D721Med (cell line): ENCODE data around the gene ST7.

Source experiments
- DNase-seq: peaks from one replicate; pipeline ENCODE4 v3.0.0; 2011; ENCODE audit warnings: low spot score; ENCODE audit not compliant: insufficient read length
- FAIRE-seq: peaks from 2 replicates; lab custom pipeline; 2011; peaks lifted over from hg19 to GRCh38; lab: Jason Lieb, UNC
- TF ChIP-seq, protein P1 (sequence below): IDR thresholded peaks from 2 replicates; pipeline ENCODE4 v1.5.1; 2012; ENCODE audit warnings: mild to moderate bottlenecking, control low read depth; ENCODE audit not compliant: insufficient read depth; ENCODE audit errors: missing control alignments

The ST7 gene, protein sequence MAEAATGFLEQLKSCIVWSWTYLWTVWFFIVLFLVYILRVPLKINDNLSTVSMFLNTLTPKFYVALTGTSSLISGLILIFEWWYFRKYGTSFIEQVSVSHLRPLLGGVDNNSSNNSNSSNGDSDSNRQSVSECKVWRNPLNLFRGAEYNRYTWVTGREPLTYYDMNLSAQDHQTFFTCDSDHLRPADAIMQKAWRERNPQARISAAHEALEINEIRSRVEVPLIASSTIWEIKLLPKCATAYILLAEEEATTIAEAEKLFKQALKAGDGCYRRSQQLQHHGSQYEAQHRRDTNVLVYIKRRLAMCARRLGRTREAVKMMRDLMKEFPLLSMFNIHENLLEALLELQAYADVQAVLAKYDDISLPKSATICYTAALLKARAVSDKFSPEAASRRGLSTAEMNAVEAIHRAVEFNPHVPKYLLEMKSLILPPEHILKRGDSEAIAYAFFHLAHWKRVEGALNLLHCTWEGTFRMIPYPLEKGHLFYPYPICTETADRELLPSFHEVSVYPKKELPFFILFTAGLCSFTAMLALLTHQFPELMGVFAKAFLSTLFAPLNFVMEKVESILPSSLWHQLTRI

GRCh38 chr7:116953372-116953905, at the start of gene ST7:
TSS of gene ST7 (plus strand) at chr7:116953501. CDS start at chr7:116953541, 40 bp downstream.
- no peak for DNase-seq
- TF ChIP-seq, protein P1, sequence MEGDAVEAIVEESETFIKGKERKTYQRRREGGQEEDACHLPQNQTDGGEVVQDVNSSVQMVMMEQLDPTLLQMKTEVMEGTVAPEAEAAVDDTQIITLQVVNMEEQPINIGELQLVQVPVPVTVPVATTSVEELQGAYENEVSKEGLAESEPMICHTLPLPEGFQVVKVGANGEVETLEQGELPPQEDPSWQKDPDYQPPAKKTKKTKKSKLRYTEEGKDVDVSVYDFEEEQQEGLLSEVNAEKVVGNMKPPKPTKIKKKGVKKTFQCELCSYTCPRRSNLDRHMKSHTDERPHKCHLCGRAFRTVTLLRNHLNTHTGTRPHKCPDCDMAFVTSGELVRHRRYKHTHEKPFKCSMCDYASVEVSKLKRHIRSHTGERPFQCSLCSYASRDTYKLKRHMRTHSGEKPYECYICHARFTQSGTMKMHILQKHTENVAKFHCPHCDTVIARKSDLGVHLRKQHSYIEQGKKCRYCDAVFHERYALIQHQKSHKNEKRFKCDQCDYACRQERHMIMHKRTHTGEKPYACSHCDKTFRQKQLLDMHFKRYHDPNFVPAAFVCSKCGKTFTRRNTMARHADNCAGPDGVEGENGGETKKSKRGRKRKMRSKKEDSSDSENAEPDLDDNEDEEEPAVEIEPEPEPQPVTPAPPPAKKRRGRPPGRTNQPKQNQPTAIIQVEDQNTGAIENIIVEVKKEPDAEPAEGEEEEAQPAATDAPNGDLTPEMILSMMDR = no peak
- no peak for FAIRE-seq

DNA sequence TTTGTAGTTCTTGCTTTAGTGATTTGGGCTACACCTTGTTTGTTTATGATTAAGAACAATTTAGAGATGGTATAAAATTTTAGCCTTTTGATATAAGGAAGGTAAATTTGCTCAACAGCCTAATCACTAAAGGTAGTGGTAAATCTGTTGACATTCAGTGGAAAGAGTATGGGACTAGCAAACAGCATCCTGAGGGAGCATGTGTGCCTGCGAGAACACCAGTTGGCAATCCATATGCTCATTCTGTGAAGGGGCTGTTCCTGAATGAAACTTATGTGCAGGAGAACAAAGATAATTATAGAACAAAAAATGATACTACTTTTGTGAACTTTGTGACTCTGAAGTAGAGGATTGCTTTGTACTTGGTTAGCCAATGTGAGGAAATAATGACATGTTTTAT, 46.9 kb upstream of the ST7 start:
- FAIRE-seq = peak; percentile 21
- TF ChIP-seq, protein P1 = no peak
- DNase-seq = no peak

DNA sequence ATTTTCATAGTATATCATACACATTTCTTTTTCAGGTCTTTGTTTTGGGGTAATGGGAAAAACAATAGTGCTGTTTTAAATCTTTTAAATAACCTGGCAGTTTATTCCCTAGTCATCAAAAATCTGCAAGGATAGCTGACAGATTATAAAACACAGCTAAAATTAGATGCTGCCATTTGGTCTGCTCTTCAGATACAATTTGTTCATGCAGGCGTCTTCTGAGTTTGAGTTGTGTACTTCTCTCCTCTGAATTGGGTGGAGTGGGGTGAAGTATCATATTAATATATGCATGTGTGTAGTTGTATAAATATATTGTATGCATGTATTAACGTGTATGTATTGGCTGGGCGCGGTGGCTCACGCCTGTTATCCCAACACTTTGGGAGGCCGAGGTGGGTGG, 42.9 kb upstream of the ST7 start:
- TF ChIP-seq, protein P1 = no peak
- DNase-seq (no peak), FAIRE-seq (no peak)

GRCh38 chr7:116911801-116912200, 41.5 kb upstream of the ST7 start:
- DNase-seq (no peak), FAIRE-seq (no peak)
- TF ChIP-seq, protein P1 = no peak

DNA sequence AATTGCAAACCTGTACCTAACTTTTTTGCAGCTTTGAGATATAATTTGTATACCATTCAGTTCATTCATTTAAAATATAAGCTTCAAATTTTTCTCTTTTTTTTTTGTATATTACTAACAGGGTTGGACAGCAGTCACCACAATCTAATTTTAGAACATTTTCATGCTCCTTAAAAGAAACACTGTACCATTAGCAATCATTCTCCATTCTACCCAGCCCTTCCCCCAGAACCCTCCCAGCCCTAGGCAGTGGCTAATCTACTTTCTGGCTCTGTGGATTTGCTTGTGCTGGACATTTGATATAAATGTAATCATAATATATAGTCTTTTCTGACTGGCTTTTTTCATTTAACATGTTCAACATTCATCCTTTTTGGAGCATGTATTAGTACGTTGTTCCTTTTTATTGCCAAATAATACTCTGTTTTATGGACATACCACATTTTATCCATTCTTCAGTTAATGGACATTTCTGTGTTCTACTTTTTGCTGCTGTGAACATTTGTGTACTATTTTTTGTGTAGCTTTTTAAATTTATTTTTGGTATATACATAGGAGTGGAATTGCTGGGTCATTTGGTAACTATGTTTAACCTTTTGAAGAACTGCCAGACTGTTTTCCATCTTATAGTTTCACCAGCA, 40.9 kb upstream of the ST7 start:
- FAIRE-seq (no peak), DNase-seq (no peak)
- TF ChIP-seq, protein P1 = no peak

DNA sequence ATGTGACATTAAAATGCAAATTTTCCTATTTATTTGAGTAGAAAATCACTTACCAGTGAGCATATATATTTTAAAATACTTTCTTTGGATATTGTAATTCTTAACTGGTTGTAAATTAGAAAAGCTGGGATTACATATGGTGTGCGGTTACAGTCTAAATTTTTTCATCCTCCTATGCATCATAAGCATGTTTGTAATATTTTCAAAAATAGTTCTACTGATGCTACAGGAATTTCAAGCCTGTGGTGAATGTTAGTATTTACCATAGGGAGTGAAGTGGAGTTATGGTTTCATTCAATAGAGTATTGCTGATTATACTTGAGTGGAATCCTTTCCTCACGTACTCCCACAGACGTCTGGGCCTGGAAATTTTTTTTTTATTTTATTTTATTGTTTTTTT, 34.6 kb upstream of the ST7 start:
- TF ChIP-seq, protein P1 = no peak
- FAIRE-seq = no peak

More for the DNA sequence above, 34.6 kb upstream of the ST7 start:
- no peak for DNase-seq
